Hematopoietic multipotent progenitor cell treated with erythropoietin and hydrocortisone succinate and interleukin-3 and kit ligand, for 8 days (in vitro differentiated cells): ENCODE results near the gene NUDT3.

Source experiments
- DNase-seq: peaks from one replicate; pipeline ENCODE4 v3.0.0-alpha.2; 2015

The NUDT3 gene

DNA sequence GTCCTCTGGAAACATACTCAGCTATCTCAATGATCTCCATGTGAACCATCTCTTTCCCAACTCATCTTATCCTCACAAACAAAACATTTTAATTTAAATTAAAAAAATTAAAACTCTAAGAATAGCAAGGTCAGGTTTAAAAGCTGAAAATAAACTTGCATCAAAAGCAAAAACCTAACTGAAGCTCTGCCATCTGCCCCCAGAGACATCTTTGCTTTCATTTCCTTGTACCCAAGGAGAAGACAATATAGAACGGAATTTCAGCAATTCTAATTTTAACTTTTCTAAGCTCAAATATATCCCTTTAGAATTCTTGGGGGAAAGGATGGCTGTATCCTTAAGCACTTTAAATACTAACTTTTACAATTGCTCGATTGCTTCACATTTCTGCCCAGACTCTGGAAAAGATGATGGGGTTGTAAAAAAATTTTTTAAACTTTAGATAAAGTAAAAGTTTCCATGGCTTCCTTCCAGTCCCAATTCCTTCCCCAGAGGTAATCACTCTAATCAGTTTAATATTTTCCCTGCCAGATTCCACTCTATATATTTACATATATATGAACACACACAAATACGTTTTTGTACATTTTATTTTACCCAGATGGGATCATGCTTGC lies 74.5 kb downstream of the NUDT3 start:
- DNase-seq, result no peak

DNA sequence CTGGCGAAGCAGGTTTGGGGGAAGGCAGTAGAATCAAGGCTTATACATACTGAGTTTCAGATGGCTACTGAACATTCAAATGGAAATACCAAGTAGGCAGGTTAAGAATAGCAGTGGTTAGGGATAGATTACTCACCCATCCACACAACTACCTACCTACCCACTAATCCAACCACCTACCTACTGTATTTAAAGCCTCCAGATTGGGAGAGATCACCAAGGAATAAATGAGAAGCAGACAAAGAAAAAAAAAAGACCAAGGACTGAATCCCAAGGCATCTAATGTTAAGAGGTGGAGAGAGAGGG lies 75.3 kb downstream of the NUDT3 start:
- no peak for DNase-seq

DNA sequence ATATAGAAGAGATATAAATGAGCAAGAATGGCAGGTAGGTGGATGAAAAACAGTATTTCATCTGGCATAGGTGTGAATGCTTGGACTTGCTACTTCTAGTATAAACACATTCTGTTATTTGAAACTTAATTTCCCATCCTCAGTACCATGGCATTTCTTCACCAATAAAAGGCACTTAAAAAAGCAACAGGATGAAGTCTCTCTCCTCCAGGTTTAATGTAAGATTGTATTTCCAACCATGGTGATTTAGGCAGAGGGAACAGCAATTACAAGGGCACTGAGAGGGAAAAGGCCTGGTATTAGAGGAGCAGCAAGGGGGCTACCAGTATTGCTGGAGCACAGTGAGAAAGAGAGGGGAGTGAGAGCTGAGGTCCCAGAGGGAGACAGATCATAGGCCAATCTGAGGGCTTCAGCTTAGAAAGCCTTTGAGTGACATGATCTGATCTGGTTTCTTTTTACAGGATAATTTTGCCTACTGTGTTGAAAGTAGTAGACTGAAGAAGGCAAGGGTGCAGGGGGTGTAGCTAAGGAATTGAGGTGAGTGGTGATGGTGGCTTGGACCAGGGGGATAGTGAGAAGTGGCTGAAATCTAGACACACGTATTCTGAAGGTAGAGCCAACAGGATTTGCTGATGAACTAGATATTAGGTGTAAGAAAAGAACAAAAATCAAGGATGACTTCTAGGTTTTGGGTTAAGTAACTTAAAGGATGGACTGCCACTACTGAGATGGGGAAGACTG lies 75.9 kb downstream of the NUDT3 start:
- no peak for DNase-seq

DNA sequence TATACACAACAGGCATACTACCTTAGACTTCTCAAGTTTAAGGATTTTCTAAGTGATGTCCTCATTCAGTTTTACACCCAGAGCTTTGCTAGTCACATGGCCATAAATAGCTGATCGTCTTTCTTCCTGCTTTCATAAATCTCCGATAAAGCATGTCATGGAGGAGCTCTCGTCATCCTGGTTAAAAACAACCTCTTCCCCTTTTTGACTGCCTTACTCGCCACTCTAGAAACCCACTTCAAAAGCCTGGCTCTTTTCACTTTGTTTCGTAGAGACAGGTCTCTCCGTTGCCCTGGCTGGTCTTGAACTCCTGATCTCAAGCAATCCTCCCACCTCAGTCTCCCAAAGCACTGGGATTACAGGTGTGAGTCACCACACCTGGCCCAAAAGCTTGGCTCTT lies 76.7 kb downstream of the NUDT3 start:
- peak; percentile 28 for DNase-seq

DNA sequence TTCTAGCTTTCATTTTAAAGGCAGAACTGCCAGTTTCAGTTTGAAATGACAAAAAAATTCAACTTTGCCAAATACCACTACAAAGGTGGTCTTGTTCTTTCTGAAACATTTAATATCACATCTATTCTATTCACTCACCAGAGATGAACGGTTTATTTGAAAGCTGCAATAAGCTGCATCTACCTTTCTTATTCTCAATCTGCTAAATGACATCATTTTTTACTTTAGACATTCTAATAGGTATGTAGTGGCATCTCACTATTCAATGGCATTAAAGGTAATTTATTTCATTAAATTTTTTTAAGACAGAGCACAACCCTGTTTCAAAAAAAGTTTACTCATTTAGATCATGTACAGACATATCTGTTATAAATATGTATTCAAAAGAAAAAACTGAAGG lies 77.2 kb downstream of the NUDT3 start:
- no peak for DNase-seq

DNA sequence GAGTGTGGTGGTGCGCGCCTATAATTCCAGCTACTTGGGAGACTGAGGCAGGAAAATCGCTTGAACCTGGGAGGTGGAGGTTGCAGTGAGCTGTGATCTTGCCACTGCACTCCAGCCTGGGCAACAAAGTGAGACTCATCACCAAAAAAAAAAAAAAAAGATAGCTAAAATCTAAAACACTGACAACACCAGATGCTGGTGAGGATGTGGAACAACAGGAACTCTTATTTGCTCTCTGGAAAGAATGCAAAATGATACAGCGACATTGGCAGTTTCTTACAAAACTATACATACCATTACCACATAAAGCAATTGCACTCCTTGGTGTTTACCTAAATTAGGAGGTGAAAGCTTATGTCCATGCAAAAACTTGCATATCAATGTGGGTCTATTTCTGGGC lies 80.2 kb downstream of the NUDT3 start:
- no peak for DNase-seq

DNA sequence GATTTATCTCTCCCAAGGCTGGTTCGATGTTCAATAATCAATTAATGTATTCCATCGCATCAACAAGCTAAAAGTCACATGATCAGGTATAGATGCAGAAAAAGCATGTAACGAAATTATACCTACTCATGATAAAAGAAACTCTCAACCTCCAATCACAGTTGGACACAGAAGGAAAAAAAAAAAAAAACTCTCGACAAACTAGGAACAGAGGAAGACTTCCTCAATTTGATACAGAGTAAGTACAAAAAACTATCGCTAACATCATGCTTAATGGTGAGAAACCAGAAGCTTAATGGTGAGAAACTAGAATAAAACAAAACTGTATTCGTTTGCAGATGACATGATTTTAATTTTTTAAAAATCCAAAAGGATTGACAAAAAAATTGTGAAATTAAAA lies 81.7 kb downstream of the NUDT3 start:
- DNase-seq, result no peak

DNA sequence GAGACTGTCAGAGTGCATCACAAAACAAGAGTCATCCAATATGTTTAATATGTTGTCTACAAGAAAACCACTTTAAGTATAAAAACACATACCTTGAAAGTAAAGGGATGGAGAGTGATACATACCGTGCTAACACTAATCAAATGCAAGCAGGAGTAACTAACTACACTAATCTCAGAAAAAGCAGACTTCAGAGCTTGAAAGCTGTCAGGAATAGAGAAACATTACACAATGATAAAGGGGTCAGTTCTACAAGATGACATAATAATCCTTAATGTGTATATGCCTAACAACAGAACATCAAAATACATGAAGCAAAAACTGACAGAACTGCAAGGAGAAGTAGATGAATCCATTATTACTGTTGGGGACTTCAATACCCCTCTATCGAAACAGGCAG lies 84.0 kb downstream of the NUDT3 start:
- DNase-seq, result no peak

DNA sequence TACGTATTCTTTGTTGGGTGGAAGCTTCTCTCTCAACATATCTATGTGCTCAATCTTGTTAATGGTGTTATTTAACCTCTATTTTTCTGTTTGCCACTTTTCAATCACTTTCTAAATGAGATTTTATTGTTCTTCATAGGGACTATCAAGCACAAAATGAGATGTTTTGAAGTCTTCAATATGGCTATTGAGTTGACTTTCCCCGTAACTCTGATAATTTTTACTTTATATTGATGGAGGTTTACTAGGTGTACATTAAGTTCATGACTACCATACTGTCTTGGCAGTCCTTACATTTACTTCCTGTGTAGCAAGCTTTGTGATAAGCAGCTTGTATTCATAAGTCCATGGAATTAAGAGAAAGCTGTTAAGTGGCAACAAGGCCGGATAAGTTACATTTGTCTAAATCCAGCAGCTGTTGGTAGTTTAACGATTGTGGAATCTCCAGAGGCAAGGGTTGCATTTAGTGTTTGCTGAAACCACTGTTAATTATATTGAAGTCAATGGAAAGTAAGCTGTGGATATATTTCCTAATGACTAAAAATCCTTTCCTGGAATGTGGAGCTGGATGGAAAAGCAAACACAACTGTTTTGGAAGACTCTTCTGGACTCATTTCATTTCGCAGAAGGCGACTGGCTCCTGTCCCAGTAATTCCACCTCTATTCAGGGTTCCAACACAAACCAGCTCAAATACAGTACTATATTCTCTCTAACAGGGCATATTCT lies 86.3 kb downstream of the NUDT3 start:
- DNase-seq, result no peak

DNA sequence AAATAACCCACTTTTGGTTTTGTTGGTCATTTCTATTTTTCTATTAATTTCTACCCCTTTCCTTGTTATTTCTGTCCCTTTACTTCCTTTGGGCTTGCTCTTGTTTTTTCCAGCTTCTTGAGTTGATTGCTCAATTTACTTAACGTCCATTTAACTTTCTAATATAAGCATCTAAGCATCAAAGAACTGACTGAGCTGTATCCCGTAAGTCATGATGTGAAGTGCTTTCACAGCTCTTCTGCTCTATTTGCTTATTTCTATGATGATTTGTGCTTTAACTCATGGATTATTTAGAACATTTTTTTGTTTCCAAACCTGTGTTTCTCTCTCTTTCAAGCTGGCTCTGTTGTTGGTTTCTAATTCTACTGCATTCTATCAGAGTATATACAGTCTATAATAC lies 87.0 kb downstream of the NUDT3 start:
- DNase-seq, result no peak

DNA sequence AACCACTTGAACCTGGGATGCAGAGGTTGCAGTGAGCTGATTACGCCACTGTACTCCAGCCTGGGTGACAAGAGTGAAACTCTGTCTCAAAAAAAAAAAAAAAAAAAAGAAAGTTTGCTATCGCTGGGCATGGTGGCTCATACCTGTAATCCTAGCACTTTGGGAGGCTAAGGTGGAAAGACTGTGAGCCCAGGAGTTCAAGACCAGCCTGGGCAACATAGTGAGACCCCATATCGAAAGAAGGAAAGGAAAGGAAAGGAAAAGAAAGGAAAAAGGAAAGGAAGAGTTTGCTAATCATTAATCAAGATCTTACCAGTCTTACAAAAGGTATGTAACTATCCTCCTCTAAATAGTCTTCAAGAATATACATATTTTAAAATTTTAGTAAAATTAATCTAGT lies 88.3 kb downstream of the NUDT3 start:
- DNase-seq, result no peak

DNA sequence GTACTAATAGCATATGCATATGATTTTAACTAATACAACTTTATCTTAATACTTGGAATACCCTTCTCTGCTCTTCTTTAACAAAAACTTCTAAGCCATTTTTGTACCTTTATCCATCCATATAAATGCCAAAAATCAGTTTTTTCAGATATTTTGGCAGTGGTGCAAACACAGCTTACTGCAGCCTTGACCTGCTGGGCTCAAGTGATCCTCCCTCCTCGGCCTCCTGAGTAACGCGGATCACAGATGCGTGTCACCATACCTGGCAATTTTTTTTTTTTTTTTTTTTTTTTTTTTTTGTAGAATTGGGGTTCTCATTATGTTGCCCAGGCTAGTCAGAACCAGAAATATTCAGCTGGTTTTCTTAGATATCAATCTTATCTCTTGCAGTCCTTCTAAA lies 89.5 kb downstream of the NUDT3 start:
- DNase-seq, result no peak

DNA sequence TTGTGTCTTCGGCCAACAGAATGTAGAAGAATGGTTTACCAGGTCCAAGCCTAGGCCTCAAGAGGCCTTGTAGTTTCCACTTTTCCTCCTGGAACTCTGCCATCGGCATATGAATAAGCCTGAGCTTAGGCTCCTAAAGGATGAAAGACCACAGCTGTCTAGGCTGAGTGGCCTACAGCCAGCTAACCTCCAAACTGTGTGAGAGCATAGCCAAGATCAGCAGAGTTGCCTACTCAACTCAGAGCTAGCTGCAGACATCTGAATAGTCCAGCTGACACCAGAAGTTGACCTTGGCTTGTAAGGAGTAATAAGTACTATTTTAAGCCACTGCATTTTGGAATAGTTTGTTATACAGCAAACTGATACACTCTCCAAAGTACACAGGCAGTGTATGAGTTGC lies 91.1 kb downstream of the NUDT3 start:
- no peak for DNase-seq

DNA sequence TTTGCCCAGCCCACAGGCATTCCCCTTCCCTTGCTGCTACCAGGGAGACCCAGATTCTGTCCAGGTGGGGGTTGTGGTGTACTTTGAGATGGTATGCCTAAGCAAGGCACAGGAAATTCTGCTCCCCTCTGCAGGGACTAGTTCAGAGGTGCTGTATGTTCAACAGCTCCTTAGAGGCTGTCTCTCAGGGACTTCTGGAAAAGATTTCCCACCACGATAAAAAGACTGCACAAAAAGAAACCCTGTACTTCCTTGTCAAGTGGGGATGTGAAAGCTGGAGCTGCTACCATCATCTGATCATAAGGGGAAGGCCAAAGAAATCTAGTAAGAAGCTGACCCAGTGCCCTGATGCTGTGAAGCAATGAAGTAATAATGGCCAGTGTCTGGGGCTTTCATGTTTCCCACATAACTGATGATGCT lies 92.1 kb downstream of the NUDT3 start:
- no peak for DNase-seq

DNA sequence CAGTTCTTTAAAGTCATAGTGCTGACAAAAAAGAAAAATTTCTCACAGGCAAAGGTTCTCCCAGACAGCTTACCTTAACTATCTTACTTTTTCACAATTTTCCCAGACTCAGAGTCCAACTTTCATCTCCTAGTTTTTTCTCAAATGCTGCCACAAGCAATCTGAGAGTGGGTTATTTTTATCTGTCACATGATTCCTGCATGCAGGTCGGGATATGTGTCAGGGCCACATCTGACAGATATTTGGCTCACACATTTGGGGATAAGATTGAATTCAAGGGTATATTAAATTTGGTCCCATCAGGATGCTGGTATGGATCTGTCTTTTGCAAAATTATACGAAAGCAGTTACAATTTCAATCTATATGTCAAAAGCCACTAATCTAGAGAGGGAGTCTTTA lies 93.5 kb downstream of the NUDT3 start:
- no peak for DNase-seq

DNA sequence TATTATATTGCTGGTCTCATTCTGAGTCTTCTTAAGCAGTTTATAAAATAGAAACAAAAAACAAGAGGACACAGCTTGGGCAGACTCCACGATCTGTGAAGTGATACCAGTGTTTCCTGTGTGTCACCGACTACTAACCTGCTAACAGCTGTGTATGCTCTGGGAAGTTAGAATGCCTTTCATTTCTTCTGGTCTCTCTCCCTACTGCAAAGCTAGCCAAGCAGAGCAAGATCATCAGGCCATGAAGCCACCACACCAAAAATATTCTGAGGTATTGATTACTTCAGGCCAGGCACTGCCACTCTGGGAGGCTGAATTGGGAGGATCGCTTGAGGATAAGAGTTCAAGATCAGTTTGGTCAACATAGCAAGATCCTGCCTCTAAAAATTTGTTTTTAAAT lies 96.7 kb downstream of the NUDT3 start:
- DNase-seq, result no peak

DNA sequence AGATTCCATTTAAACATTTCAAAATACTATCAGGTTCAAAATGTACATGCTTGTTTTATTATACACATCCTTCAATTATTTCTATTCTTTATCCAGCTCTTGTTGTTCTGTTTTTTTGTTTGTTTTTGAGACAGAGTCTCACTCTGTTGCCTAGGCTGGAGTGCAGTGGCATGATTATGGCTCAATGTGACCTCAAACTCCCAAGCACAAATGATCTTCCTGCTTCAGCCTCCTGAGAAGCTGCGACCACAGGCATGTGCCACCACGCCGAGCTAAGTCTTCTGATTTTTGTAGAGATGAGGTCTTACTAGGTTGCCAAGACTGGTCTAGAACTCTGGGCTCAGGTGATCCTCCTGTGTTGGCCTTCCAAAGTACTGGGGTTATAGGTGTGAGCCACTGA lies 99.5 kb downstream of the NUDT3 start:
- no peak for DNase-seq

DNA sequence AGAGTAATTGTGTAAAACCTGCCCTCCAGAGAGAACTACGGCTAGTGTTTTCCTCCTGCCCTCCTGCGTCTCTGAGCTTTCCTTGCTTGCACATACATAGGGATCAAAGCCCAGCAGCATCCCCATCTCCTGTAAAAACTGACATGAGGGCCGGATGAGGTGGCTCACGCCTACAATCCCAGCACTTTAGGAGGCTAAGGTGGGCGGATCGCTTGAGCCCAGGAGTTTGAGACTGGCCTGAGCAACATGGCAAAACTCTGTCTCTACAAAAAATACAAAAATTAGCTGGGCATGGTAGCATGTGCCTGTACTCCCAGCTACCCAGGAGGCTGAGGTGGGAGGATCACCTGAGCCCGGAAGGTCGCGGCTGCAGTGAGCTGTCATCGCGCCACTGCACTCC lies 103.3 kb downstream of the NUDT3 start:
- no peak for DNase-seq

DNA sequence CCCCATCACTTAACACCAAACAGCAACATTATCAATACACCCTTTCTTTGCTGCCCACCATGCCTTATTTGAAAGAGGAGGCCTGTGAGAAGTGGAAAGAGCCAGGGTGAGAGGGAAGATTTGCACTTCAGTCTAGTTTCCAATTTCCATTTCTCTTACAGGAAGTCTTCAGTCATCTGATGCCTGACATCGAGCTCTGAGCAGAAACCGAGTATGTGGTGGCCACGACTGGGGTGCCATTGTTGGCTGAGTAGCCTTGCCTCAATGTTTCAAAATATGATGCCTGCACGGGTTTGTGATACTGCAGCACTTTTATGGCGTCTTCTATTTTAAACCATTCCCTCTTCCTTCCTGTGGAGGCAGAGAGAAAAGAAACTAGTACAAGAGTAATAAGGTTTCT lies 103.9 kb downstream of the NUDT3 start:
- no peak for DNase-seq

DNA sequence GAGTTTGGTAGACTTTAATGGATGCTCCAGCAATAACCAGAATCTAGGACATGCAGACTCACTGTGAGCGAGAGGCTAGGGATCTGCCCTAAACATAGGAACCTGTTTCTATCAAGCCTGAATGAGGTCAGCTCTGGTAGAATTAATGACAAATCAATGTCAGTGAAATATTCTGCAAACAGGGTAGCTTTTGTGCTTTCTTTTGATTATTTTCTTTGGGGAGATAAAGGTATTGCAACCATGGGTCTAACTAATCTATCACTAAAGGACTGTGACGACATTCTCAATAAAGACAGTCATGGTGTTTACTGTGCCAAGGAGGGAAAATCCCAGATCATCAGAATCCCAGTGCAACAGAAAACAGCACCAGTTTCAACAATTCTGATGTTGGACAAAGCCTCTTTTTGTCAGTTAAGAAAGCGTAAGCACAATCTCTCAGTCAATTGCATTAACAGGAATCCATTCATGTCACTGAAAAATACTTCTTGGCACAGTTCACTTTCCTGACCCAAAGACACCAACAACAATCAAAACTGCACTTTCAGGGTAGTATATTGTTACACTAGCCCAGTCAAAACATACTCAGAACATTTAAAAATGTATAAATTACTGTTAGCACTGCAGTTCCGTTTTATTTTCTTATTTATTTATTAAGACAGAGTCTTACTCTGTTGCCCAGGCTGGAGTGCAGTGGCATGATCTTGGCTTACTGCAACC lies 106.9 kb downstream of the NUDT3 start:
- DNase-seq, result no peak

DNA sequence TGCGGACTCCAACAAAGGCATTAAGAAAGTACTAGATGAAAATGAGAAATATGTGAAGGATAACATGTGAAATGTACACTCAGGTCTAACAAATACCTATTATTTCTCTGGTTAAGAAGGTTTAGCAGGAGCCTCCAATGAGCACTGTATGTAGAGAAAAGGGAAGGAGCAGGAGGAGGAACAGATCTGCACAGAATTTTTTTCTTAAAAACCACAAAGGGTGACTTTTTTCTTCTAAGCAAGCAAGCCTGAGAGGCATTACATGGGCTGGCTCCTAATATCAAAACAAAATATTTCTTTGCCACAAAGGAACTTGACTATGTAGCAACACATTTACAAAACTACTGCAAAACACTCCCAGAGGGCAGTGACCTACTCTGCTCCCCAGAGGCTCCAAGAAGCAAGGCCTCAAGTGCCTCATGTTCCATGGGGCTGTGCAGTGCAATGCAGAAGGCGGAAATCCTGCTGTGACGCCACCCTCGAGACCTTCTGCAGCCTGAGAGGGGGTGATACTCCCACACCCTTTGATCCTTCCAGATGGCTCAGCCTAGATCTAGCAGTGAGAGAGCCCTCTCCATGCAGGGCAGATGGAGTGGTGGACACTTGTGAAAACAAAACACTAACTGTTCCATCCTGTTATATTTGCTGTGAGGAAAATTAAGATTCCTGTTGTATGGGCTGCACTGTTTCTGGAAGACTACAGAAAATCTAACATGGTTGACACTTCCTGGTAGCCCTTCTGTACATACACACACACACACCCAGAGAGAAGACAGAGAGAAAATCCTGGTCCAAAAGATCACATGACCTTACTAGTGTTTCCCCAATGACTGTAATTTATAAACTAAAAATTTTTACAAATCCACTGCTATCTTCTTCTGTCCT lies 107.7 kb downstream of the NUDT3 start:
- peak; percentile 72 for DNase-seq

DNA sequence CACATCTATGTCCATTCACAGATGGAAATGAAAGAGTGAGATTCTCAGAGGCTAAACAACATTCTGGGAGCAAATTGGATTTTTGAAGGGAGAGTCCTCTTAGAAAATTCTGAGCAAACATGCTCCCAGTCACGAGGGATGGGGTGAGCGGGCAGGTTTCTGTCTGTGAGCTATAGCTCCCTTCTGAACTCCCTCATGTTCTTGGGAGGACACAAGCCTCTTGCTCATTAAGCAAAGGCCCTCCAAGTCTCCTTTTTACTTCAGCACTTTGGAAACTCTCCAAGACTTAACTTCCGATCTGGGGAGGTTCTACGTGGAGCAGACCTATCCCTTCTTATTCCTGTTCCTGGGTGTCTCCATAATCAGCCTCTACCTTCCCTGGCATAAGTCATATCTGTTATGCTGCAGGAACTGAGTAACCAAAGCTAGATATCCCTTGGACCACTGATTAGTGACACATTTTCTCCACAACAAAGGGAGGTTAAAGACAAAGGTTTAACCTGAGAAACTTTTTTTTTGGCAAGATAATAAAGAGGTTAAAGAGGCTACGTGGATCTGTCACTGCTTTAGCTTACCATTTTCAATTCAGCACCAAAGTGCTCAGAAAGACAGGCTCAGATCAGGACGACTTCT lies 110.7 kb downstream of the NUDT3 start:
- DNase-seq, result peak; percentile 83
